Hematopoietic multipotent progenitor cell treated with erythropoietin and hydrocortisone succinate and interleukin-3 and kit ligand, for 4 days (in vitro differentiated cells): ENCODE data around the gene ABLIM2.
A peak's percentile ranks its signal among the peaks of the same experiment; 100 is the strongest.
"Not testable (repeated sequence)": the region's sequence is repeated elsewhere in the genome, so short reads cannot be mapped to it uniquely, and the experiment has no call there.

Experiments
- DNase-seq: peaks from one replicate; pipeline ENCODE4 v3.0.0-alpha.2; 2015

The ABLIM2 gene

DNA sequence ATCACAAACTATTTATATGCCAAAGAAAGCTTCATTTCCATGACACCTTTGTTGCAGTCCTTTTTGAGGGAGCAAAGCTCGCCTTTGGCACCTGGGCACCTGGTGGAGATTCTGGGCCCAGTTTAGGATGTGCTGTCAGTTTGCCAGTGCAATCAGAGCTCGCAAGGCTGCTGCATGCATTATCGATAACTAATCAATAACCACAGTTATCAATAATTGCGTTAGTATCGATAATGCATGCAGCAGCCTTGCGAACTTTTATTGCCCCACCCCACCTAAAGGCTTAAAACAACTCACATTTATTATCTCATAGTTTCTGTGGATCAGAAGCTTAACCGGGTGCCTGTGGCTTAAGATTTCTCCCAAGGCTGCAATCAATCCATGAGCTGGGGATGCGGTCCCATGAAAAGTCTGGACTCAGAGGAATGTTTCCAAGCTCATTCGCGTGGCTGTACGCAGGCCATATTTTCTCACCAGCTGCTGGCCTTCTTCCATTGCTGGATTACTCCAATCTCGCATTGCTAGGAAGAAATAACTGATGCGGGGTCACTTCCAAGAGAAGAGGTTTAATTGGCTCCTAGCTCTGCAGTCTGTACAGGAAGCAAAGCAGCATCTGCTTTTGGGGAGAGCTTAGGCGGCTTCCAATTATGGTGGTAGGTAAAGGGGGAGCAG, 212.8 kb downstream of the ABLIM2 start:
- DNase-seq: no peak

DNA sequence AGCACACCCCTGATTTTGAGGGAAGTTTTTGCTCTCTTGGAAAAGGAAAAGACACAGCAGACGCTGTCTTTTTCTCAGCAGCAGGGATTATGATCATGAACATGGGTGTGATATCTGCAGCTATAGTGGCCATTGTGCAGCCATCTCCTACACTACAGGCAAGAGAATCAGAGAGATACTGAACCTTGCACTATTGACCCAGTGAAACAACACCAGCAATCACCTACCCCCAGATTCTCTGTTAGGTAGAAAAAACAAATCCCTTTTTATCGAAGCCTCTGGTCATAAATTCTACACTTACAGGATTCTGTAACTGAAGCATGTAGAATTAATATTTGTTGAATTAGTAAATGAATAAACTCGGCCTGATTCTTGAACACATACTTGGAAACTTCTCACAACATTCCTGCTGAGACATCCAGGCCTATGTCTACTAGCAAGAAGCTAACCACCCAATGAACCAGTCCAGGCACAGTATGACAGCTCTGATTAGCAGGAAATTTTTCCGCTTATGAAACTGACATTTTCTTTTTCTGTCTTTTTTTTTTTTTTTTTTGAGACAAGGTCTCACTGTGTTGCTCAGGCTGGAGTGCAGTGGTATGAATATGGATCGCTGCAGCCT, 213.9 kb downstream of the ABLIM2 start:
- no peak for DNase-seq

DNA sequence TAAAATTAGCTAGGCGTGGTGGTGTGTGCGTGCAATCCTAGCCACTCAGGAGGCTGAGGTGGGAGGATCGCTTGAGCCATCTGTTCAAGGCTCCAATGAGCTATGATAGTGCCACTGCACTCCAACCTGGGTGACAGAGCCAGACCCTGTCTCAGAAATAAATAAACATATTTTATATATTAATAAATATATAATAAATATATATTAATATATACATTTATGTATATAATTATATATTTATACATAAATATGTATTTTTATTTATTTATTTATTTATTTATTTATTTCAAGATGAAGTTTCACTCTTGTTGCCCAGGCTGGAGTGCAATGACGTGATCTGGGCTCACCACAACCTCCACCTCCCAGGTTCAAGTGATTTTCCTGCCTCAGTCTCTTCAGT, 214.9 kb downstream of the ABLIM2 start:
- DNase-seq: not testable (repeated sequence)

DNA sequence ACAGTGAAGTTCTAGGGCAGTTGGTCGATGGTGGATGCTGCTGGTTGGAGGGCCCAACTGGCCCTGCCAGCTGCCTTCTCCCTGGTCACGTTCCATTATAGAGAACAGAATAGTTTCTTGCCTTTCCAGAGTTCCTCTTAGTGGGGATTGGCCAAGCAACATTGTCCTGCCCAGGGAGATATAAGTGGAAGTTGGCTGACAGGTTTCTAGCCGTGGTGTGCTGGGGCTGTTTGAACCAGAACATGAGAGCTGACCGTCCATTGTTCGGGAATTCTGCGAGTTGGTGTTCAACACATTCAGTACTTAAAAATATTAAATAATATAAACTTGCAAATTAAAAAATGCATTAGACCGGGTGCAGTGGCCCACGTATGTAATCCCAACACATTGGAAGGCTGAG, 215.4 kb downstream of the ABLIM2 start:
- DNase-seq: no peak

DNA sequence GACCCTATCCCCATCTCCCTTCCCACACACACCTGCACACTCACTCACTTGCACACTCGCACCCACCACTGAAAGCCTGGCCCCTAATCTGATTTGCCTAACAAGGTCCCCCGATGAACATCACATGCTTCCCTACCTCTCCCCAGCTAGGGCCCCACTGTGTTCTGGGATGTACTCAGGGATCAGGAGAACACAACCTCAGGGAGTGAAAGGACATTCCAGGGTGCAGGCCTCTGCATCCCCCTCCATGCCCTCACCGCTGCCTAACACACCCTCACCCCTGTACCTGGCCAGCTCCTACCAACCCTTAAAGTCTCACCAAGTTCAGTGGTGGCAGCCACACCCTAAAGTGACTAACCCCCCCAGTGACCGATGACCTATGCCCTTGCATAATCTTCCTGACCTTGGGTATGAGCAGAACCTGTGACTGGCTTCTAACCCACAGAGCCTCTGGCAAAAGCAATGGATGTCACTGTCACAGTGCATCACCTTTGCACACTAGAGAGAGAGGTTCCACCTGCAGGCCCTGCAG, 216.6 kb downstream of the ABLIM2 start:
- no peak for DNase-seq

DNA sequence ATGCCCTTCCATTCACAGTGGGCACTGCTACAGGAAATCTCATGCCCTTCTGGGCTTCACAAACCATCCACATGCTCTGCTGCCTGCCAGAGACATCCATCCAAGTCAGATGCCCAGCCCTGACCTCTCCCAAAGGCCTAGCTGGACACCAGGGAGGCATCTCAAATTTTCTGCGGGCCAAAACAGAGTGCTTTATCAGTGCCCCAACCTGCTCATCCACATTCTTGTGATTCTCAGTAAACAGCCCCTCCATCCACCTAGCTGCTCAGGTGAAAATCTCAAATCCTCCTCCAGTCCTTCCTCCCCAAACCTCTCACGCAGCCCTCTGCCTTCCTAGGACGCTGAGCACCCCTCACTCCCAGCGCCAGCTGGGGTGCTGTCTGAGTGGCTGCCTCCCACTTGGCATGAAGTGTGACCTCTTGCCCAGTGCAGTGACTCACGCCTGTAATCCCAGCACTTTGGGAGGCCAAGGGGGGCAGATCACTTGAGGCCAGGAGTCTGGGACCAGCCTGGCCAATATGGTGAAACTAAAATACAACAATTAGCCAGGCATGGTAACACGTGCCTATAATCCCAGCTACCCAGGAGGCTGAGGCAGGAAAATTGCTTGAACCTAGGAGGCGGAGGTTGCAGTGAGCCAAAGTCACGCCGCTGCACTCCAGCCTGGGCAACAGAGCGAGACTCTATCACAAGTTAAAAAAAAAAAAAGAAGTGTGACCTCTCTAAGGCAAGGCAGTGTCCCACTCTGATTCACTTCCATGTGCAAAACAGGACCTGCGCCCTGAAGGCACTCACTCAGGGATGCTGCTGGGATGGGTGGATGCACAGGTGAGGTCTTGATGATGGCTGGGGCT, 217.3 kb downstream of the ABLIM2 start:
- no peak for DNase-seq

DNA sequence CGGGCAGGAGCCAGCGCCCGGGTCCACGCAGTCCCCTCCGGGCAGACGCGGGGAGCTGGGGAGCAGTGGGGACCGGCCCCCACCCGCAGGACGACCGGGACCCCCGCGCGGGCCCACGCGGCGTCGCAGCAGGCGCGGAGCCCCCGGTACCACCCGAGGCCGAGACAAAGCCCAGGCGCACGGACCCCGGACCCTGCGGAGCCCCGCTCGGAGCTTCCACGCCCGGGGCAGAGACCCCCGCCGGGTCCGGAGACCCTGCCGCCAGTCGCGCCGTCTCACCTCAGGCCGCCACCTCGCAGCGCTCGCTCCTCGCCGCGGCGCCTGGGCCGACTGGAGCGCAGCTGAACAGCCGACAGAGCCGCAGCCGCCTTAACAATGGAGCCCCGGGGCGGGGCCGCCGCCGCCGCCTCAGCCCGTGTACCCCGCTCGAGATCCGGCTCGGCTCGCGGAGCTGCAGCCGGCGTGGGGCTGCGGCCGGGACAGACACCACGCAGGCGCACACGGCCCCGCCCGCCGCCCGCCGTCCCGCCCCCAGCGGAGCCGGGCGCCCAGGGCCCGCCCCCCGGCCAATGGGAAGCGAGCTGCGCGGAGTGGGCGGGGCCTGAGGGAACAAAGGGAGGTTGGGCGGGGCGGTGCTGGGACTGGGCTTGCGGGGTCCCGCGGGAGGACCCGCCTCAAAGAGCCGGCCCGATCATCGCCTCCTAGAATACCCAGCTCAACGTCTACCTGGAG, 219.1 kb downstream of the ABLIM2 start, which contains the start of gene AFAP1:
Gene AFAP1, minus strand, starts transcription at position 485 of the 732 bp plus-strand sequence. CDS start 67,783 bp downstream, outside the sequence.
- peak; percentile 89 for DNase-seq

DNA sequence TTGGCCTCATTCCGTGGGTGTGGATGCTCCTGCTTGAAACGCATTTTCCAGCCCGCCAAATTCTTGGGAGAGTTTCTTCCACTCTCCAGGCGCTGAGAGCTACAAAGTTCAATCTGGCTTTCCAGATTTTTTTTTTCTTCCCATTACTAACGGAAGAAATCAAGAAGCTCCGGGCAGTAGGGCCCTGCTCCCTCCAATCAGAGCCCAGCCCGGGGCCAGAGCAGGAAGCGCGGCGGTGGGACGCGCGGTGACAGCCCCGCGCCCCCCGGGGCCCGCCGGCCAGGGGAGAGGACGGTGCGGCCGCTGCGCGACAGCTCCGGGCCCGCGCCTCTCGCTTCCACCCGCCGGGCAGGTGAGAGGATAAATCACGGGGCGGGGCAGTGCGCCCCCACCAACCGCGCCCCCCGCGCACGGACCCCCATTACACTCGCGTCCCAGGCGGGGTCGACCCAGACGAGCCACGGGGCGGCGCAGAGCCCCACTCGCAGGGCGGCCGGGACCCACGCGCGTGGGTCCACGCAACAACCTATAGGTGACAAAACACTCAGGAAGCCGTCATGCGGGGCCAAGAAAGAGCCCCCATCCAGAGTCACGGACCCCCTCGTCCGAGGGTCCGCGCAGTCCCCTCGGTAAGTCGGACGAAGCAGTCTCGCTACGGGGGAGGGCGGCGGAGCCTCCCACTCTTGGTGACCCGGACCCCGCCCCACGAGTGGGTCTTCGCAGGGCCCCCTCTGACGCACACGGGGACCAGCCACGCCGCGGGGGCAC, 219.8 kb downstream of the ABLIM2 start:
- no peak for DNase-seq

DNA sequence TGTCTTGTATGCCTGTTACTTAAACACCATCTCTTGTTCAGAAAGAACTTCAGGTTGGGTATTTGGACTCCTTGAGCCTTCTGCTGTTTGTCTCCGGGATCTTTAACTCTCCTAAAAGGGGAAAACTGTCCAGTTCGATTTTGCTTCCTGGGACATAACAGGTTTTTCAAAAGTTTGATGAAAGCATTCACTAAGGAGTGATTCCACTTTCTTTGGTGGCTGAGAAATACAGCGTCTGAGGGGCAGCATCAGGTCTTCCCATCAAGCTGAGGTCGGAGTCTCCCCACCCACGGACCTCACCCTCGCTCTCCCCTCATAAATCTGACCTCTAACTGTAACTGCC, 220.4 kb downstream of the ABLIM2 start:
- DNase-seq: no peak

DNA sequence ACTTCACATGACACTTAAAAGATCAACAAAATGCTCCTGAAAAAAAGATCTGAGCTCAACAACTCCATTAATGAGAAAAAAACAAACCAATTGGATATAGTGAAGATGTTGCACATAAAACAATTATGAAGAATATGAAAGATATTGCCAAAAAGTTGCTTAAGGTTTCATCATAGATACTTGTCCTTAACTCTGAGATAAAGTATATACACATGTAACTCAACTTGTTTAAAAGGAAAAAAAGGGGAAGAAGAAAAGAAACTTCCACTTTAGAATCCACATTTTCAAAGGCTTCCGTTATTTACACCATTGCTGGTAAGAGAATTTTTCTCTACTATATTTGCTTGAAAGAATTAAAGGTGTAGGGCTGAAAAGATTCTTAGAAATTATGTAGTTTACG, 221.6 kb downstream of the ABLIM2 start:
- DNase-seq: peak; percentile 62

DNA sequence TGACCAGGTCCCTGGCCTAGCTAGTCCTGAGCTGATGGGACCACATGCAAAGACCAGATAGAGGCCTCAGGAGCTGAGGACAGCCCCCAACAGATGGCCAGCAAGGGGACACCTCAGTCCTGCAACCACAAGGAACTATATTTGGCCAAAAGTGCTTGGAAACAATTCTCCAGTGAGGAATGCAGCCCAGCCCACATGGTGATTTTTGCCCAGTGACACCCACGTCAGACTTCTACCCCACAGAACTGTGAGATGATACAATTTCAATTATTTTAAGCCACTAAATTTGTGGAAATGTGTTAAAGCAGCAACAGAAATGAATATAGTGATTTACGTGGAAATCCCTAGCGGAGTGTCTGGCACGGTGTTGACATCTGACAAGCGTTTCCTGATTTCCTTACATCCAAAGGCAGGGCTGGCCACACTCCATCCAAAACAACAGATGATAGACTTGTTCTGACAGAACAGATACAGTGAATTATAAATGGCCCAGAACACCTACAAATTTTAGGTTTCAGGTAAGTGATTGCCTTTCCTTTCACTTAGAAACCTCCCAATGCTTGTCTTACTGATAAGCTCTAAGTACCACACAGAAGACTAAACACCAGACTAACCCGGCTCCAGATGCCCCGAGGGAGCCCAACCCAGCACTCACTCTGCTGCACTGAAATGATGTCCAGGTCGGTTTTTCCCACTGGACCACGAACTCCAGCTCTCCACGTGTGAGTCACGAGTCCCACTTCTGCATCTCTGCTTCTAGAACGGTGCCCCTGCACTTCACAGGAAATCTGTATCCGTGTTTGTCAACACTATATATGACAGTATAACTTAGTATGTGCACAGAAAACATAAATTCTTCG, 224.7 kb downstream of the ABLIM2 start:
- no peak for DNase-seq

DNA sequence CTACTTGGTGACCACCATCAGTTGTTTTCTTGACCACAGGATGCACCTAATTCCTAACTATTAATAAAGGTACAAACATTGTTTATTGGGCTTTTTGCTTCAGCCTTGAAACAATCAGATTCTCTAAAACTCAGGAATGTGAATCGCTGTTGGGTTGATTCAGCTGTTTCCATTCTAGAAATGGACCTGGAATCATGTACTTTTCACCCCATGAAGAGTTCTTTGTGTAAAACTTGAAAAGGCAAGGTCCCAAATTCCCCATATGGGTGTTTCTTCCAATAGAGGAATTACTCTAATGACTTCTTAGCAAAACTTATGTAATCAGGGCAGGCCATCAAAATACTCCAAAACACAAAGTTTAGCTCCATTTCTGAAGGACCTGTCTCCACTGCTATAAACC, 226.3 kb downstream of the ABLIM2 start:
- no peak for DNase-seq

DNA sequence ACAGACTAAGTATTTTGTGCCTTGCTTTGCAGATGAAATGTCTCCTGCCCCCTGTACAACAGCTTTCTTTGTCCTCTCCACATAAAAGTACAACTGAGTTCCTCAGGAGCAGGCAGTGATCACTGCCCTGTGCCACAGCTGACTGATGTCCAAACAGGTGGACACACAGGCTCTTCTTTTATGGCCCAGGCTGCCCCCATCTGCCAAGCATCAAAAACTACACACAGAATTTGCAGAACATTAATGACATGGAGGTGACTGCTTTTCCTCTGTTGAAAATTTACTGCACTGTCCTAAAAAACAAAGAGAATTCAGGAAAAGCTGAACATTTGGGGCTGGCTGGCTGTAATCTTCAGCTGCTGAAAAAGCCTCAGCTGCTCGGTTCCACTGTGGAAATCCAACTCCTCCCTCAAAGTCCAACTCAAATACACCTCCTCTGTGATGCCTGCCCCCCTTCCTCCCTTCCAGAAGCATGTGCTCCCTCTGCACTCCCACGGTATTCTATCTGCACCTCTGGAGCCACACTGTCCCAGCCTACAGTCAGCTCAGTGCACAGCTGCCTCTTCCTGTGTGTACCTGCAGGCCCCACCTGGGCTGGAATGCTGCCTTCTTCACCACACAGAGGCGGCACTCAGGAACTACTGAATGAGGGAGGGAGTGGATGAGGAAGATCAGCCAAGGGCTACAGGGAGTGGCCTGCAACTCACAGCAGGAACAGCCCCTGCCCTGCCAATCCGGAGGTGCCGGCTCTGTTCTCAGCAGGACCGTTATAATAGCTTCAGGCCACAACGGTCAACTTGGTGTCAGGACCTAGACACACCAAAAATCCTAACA, 229.3 kb downstream of the ABLIM2 start:
- DNase-seq: no peak

DNA sequence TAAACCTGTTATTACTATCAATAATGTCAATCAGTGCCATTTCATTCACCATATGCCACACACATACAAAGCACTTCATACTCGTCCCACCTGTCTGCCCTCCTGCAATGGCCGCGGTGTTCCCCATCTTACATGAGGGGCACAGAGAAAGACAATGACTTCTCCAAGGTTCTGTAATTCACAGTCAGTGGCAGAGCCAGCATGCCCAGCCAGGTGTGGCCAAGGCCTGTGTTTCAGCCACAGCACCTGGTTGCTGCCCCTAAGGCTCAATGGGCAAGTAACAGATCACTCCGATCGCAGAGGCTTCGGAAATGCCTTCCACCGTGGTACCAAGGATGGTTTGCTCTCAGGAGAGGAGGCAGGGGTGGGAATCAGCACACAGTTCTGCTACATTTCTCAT, 229.9 kb downstream of the ABLIM2 start:
- no peak for DNase-seq

DNA sequence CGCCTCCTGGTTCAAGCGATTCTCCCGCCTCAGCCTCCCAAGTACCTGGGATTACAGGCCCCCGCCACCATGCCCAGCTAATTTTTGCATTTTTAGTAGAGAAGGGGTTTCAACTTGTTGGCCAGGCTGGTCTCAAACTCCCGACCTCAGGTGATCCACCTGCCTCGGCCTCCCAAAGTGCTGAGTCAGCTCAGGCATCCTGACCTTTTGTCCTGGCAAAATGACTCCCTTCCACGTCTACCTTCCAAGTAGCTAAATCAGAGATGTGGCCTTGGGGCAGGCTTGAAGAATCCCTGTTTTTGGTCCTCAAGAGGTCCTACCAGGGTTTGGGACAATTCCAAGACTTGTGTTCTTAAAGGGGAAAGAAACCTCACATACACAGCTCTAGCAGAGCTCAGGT, 231.8 kb downstream of the ABLIM2 start:
- no peak for DNase-seq

DNA sequence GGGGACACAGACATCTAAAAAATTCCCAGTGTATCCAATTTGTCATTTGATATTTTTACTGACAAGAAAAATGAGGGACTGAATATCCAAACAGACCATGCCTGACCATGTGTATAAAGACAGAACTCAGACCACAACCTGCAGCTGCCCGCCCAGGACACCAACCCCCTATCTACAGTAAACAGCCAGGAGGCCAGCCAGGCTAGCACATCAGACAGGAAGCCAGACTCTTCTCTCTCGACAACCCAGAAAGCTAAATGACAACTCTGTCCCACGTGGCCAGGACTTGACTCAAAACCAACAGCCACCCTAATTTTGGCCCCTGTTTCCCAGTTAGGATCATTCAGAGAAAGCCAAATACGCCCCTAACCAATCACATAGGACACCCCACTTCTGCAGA, 234.0 kb downstream of the ABLIM2 start:
- no peak for DNase-seq

DNA sequence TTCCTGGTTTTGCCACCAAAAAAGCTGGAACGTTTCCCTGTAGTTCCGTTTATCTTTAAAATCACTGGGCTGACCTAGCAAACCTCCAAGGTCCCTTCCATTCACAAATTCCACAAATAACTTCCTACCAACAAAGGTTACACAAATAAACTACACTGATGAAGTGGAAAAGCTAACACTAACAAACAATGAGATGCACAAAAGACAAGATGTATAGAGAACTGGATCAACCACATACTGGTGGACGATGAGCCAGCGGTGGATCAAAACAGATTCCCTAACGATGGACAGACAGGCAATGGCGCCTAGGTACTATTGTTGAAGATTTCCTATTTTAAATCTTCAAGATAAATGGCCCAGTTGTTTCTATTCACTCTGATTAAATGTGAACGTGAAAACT, 234.4 kb downstream of the ABLIM2 start:
- no peak for DNase-seq

DNA sequence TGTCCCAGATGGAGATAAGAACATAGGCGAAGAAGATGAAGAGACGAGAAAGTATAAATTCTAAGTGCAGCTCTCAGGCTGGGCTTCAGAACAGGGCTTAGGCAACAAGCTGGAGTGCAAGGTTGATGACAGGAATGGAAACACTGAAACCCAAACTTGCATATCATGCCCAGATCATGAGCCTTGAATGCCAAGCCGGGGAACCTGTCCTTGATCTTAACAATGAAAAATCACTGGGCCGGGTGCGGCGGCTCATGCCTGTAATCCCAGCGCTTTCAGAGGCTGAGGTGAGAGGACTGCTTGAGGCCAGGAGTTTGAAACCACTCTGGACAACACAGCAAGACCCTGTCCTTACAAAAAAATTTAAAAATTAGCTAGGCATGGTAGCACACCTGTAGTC, 236.1 kb downstream of the ABLIM2 start:
- no peak for DNase-seq

DNA sequence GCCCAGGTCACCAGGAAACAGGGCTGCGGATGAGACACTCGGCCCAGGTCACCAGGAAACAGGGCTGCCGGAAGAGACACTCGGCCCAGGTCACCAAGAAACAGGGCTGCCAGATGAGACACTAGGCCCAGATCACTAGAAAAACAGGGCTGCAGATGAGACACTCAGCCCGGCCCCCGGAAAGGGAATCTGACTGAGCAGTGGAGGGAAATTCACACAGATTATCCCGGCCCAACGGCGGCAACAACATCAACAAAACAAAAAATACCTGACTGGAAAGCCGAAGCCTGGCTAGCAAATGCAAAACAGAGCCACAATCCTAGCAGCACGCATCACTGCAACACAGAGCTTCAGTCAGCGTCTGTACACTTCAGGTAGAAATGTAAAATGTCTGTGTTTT, 239.6 kb downstream of the ABLIM2 start:
- no peak for DNase-seq

DNA sequence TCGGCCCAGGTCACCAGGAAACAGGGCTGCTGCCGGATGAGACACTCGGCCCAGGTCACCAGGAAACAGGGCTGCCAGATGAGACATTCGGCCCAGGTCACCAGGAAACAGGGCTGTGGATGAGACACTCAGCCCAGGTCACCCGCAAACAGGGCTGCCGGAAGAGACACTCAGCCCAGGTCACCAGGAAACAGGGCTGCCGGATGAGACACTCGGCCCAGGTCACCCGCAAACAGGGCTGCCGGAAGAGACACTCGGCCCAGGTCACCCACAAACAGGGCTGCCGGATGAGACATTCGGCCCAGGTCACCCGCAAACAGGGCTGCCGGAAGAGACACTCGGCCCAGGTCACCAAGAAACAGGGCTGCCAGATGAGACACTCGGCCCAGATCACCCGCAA, 240.4 kb downstream of the ABLIM2 start:
- not testable (repeated sequence) for DNase-seq
